ENCODE measurements around the gene SIDT2.

- TF ChIP-seq POLR2A (IDR thresholded peaks at IDR 0.05) (peak; percentile 23 to 78), POLR2AphosphoS5 (IDR thresholded peaks at IDR 0.05) (peak; percentile 50 to 87 (median 80))
Observed at GRCh38 chr11:117178210-117179034, at the start of gene SIDT2.
